ENCODE measurements around the gene RPP30.

DNA sequence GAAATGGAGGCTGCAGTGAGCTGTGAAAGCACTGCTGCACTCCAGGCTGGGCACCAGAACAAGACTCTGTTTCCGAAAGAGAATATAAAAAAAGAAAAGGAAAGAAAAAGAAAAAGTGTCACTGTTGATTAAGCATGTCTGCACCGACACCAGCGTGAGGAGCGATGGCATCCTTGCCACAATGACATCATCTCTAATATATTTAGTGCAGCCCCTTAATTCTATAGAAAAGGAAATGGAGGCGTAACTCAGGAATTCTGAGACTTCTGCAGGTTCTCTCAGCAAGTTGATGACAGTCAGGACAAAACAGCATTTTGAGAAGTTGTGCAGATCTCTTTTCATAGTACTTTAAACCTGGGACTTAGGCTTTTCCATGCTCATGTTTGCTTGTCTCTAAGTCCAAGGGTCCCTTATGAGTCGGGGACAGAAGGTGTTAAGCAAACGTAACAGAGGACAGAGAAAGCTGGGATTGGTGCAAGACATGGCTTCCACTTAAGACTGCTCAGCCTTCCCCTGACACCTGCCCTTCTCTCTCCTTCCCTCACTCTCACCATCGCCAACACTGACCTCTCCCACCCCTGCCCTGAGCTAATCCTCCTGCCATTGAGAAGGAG is 66.0 kb downstream of the RPP30 start:
- no peak for TF ChIP-seq POLR2A (IDR thresholded peaks at IDR 0.05)
- TF ChIP-seq, protein P1, sequence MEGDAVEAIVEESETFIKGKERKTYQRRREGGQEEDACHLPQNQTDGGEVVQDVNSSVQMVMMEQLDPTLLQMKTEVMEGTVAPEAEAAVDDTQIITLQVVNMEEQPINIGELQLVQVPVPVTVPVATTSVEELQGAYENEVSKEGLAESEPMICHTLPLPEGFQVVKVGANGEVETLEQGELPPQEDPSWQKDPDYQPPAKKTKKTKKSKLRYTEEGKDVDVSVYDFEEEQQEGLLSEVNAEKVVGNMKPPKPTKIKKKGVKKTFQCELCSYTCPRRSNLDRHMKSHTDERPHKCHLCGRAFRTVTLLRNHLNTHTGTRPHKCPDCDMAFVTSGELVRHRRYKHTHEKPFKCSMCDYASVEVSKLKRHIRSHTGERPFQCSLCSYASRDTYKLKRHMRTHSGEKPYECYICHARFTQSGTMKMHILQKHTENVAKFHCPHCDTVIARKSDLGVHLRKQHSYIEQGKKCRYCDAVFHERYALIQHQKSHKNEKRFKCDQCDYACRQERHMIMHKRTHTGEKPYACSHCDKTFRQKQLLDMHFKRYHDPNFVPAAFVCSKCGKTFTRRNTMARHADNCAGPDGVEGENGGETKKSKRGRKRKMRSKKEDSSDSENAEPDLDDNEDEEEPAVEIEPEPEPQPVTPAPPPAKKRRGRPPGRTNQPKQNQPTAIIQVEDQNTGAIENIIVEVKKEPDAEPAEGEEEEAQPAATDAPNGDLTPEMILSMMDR (IDR thresholded peaks at IDR 0.05): no peak

Data from Peyer's patch (tissue), 4 donors.